GM19193 (cell line): ENCODE results near the gene BTRC.

Experiments
- POLR2A ChIP-seq: IDR thresholded peaks from 4 replicates; pipeline ENCODE4 v1.6.1; 2011; ENCODE audit not compliant: insufficient read depth, insufficient read length; ENCODE audit errors: extremely low read depth

The BTRC gene

DNA sequence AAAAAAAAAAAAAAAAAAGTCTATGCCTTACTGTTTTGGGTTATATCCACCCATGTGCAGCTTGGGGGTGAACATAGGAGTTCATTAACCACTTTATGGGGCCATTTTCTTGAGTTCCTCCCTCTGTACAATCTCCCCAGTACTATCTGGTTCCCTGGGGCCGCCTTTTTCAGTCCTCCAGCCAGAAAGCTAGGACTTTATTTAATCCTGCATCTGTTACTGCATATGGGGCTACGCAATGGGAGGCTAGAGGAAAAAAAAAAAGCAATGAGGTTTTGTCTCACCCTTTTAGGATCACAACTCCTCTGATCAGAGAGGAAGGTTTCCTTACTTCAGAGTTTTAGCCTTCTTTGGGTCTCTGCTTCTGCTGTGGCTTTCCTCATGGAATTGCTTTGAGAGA lies 51.0 kb downstream of the BTRC start:
- TF ChIP-seq POLR2A: no peak

DNA sequence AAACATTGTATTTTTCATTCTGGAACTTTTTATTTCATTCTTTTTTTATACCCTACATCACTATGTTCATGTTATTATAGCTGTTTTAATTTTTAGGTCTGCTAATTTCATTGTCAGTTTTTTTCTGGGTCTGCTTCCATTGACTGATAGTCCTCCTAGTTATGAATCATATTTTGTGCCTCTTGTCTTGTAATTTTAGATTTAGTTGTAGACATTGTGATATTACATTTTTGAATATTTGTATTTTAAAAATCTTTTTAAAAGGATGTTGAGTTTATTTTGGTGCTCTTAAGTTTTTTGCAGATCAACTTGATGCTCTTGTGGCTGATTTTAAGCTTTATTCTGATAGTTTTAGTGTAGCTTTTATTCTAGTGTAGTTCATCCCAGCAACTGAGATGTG lies 57.6 kb downstream of the BTRC start:
- TF ChIP-seq POLR2A: no peak

DNA sequence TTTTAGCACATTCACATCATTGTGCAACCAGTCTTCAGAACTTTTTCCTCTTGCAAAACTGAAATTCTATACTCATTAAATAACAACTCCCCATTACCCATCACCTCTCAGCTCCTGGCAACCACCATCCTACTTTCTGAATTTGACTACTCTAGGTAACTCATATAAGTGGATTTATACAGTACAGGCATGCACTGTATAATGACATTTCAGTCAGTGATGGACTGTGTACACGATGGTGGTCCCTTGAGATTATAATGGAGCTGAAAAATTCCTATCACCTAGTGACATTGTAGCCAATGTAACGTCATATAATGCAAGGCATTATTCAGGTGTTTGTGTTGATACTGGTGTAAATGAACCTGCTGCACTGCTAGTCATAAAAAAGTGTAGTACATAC lies 60.1 kb downstream of the BTRC start:
- TF ChIP-seq POLR2A: no peak

DNA sequence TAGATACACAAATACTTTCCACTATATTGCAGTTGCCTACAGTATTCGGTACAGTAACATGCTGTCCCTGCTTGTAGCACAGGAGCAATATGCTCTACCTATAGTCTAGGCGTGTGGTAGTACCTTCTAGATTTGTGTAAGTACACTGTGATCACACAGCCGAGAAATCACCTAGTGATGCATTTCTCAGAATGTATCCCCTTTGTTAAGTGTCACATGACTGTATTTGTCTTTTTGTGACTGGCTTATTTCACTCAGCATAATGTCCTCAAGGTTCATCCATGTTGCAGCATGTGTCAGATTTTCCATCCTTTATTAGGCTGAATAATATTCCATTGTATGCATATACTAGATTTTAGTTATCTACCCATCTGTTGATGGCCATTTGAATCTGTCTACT lies 61.9 kb downstream of the BTRC start:
- no peak for TF ChIP-seq POLR2A

DNA sequence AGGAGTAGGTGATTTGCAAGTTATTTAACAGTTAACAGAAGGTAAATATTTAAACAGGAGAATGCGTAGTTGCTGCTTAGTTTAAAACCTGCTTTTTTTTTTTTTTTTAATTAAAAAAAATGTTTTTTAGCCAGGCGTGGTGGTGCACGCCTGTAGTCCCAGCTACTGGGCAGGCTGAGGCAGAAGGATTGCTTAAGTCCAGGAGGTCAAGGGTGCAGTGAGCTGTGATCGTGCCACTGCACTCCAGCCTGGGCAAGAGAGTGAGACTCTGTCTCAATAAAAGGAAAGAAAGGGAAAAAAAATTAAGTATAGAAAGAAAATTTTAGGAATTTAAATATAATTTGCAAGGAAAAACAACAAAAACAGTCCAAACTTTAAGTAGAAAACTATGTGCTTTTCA lies 71.6 kb downstream of the BTRC start:
- TF ChIP-seq POLR2A: no peak

DNA sequence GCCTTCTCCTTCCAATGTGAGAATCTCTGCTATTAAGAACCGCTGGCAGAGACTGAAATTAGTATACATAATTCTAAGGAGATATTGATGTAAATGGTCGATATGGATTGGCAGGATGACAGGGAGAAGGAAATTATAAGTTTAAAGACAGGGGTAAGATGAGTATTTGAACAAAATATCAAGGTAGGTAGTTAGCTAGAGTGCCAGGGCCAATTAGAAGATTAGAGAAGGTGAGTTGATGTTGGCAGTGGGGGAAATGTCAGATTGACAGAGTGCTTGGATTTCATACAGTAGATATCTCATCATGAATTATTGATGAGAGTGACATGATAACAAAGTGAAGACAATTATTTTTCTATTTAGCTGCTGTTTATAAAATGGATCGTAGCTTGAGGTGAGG lies 74.1 kb downstream of the BTRC start:
- no peak for TF ChIP-seq POLR2A

DNA sequence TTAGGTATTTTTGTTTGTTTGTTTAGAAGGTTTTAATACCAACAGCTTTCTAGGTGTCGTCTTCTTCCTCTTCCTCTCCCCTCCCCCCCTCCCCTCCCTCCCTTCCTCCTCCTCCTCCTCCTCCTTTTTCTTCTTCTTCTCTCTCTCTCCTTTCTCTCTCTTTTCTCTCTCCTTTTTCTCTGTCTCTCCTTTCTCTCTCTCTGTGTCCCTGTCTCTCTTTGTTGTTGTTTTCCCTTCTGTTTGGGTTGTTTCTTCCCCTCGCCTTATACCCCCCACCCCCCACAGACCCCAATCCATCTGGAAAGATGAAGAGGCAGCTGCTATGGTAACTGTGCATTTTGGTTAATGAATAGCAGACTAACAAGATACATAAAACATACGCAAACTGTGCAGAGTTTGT lies 75.5 kb downstream of the BTRC start:
- no peak for TF ChIP-seq POLR2A

DNA sequence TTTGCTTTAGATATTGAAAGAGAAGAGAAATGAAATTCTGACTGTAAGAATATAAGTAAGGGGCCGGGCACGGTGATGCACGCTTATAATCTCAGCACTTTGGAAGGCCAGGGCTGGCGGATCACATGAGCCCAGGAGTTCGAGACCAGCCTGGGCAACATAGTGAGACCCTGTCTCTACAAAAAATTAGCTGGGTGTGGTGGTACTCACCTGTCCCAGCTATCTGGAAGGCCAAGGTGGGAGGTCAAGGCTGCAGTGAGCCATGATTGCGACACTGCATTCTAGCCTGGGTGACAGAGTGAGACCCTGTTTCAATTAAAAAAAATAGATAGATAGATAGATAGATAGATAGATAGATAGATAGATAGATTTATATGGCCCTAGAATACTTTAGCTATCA lies 82.3 kb downstream of the BTRC start:
- TF ChIP-seq POLR2A: no peak

DNA sequence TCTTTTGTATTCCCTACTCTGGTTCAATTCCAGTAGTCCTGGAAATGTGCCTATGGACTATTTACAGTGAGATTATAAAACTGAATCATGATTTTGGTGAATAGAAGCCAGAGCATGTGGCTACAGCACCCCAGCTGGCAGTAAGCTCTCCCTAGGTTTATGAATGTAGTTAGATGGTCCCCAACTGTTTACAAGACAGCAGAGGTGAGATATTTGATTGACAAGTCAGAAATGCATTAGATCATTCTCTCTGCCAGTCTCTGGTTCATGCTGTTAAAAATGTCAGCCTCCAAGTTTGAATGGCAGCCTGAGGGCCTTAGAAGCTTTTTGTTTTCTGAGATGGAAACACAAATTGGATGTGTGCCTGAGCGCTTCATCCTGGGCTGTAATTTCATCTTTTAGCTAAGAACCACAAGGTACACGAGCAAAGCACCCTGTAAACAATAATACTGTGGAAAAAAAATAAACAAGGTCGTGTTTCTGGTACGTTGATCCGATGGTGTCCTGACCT lies 85.0 kb downstream of the BTRC start:
- TF ChIP-seq POLR2A: no peak

DNA sequence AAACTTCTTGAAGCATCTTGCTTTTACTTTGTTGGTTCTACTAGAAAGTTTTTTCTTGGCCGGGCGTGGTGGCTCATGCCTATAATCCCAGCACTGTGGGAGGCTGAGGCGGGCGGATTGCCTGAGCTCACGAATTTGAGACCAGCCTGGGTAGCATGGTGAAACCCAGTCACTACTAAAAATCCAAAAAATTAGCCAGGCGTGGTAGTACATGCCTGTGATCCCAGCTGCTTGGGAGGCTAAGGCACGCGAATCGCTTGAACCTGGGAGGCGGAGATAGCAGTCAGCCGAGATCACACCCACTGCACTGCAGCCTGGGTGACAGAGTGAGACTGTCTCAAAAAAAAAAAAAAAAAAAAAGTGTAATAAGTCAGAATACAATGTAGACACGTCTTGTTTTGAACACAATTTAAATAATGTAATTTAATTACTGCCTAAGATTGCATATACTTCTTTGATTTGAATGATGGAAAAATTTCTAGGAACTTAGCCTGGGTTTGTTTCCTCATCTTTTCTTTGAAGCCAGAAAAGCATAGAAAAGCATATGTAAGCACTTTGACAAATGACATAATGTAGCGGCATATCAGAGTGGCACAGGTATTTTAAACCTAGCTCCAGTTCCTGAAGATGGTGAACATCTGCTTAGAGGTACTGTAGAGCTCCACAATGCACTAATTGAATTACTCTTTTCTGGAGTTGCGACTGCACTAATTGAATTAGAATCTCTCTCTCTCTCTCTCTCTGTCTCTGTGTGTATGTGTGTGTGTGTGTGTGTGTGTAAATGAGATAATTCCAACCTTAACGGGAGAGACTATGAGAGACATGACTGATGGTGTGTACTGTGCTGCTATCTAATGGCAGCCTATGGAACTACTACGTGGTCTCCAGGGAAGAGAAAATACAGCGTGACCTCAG lies 87.8 kb downstream of the BTRC start:
- no peak for TF ChIP-seq POLR2A

DNA sequence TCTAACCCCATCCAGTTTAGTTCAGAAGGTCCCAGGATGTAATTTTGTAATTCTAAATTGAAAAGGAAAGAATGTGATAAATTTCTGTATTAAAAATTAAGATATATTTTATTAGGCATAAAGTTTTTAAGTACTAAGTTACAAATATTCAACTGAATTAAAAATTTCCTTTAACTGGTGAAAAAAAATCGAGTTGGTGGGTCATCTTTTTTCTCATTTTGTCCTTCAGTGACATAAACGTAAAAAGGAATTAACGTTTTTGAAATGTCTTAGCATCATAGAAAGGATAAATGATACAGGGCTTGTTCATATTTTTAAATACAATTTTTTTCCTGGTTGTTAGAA lies 88.5 kb downstream of the BTRC start:
- TF ChIP-seq POLR2A: no peak

DNA sequence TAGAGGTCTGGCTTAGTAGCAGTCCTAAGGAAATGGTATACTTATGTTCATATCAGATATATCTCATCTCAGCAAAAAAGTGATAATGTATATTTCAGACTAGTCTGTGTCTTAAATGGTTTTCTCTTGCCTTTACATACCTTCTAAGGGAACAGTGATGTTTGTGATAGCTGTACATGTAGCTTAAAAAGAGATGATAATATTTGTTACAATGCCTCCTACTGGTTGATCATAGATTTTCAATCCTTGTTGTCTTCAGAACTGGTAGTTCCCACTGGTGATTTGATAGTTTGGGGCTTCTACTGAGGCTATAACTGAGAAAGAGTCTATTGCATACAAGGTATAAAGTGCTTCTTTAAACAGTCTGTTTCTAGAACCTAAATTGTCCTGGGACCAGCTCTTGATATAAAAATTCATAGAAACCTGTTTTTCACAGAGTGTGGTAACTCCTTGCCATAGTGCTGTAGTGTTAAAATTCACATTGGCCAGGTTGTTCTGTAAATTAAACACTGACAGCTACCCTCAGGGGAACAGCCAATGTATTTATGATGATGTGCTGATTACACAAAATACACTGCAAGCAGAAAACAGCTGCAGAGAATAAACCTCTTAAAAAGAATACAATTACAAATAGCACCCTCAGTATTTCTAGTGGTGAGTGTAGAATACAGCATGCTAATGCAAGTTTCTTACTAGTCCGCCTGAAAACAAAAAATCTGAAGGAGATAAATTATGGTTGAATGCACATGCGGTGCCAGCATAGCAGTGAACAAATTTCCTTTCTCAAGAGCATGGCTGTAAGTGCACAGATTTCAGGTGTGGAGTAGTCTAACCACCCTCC lies 90.3 kb downstream of the BTRC start:
- TF ChIP-seq POLR2A: no peak

DNA sequence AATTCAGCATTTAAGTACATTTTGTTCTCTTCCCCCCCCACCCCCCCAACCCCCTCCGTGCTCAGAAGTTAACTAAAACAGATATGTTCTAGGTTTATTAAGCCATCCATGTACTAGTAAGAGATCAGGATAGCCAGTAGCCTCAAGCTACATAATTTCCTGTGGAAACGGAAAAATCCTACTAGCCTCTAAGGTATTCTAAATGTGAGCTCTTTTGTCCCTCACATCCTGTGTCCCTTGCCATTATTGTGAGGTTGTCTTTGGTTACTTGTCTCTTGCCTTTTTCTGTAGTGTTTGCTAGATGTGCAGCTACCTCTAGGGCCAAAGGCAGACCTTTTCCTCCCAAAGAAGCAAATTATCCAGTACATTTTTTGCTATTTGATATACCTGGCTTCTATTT lies 92.1 kb downstream of the BTRC start:
- TF ChIP-seq POLR2A: no peak

DNA sequence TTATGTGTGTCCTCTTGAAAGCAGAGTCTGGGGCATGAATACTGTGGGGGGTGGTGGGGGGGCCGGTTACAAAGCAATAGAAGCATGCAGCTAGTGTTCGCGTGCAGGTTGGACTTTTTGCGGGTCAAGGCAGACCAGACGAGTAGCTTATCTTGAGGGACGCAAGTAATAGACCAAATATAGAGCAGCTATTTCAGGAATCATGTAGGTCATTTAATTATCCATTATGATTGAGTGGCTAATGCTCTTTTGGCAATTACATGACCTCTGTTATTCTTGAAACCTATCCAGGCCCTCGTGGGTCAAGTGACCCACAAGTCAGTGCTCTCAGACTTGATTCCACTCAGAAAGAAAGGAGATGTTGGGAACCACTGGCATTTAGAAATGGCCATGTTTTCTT lies 93.0 kb downstream of the BTRC start:
- no peak for TF ChIP-seq POLR2A

DNA sequence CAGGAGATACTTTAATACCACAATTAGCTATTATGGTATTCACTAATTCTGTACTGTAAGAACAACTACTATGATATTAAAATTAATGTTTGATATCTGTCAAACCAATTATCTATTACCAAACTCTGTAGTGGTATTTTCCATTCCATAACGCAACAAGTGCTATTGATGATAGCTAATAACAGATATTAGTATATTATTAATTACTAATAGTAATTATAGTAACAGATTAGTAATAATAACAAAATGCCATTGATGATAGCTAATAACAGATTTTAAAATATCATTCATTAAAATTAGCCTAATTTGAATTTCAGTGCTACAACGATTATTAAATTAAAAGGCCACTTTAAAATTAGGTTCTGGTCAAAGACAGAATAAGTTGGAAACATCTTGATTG lies 93.5 kb downstream of the BTRC start:
- no peak for TF ChIP-seq POLR2A
